ENCODE measurements around the gene WFDC8. TPM values are rescaled to one million over a fixed set of nuclear protein-coding genes. Genes with fewer than 3 reads are reported as not detected.

WFDC8 gene
- total and polyA plus RNA-seq, 2 donors (not counting 3 experiments of a cell fraction or from before 2014, with no cell fraction given) = not detected

DNA sequence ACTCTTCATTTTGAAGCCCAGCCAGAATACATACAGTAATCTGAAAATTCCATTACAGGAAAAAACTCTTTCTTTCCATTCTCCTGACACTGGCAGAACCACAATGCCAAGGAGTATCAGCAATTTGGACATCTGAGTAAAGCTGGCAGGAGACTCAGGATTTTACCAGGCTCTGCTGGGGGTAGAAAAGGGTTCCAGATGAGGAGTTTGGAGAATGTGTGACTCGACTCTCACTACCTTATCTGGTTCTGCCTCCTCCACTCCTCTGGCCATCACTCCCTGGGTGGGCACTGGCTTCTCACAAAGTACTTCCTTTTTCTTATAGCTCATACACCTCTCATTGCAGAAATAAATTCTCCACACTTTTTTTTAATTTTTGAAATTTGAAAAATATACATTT is 10.6 kb upstream of the WFDC8 start:
- no peak for FAIRE-seq
- H2AFZ ChIP-seq (ENCODE audit: low read depth, low read length) = no peak overlapping the region
- H3K9me1 ChIP-seq (replicated peaks; ENCODE audit: control insufficient read depth, extremely low read depth, insufficient read depth, low read length) = no peaks in the 10 kb centered on the region
- intact Hi-C loops (cut with micrococcal nuclease) = no loop called here
- BruUV-seq (replicated peaks) = no TSS peak
- H3K27ac ChIP-seq (ENCODE audit: insufficient read depth, low read depth, low read length) = no peak overlapping the region
- no peak for DNase-seq (ENCODE audit: low read depth, low spot score)
- H3K9me3 ChIP-seq (replicated peaks; ENCODE audit: control insufficient read depth, insufficient read depth, low read length) = no peaks in the 10 kb centered on the region
- H3K79me2 ChIP-seq (ENCODE audit: control insufficient read depth, insufficient read depth, low read length) = no peaks in the 10 kb centered on the region
- H3K4me1 ChIP-seq (ENCODE audit: control insufficient read depth, extremely low read depth, insufficient read depth, low read length) = no peaks in the 10 kb centered on the region
- ChIA-PET POLR2A (no interaction called here), CTCF (interaction anchor here (1.6 kb wide), 2 partner anchors 180 to 182 kb away, joined by 5 to 9 read pairs; no protein-coding TSS in a partner anchor)
- H3K4me3 ChIP-seq (replicated peaks in 1 of 3; ENCODE audit: insufficient read depth in 1 of 3, low read depth in 1 of 3, low read length in 3 of 3) = no peak overlapping the region
- dilution Hi-C loops (cut with MboI; ENCODE audit: extremely low pct_ligation_motif_present, low sequenced_read_pairs) = no loop called here
- peaks cover 0 to 2% of the 10 kb centered on the region in 2 experiments for H3K27me3 ChIP-seq (ENCODE audit: control insufficient read depth in 2 of 2, insufficient read depth in 2 of 2, low read length in 2 of 2)
- H3K36me3 ChIP-seq (ENCODE audit: control insufficient read depth in 2 of 2, extremely low read depth in 1 of 2, insufficient read depth in 2 of 2, low read length in 2 of 2) = no peaks in the 10 kb centered on the region
- H3K9ac ChIP-seq (replicated peaks; ENCODE audit: extremely low read depth, insufficient read depth, low read length) = no peak overlapping the region
- H4K20me1 ChIP-seq (replicated peaks; ENCODE audit: control insufficient read depth, extremely low read depth, insufficient read depth, low read length) = no peaks in the 10 kb centered on the region
- TF ChIP-seq, protein P1, sequence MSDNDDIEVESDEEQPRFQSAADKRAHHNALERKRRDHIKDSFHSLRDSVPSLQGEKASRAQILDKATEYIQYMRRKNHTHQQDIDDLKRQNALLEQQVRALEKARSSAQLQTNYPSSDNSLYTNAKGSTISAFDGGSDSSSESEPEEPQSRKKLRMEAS (IDR thresholded peaks at IDR 0.05; ENCODE audit: insufficient read depth, insufficient read length) = no peak
- TF ChIP-seq FOS (IDR thresholded peaks at IDR 0.05; ENCODE audit: borderline replicate concordance, insufficient read depth, low read length) (no peak), POLR2A (IDR thresholded peaks at IDR 0.05; ENCODE audit: low read depth, low read length) (no peak), POLR2AphosphoS5 (IDR thresholded peaks at IDR 0.05; ENCODE audit: insufficient read depth, low read depth, low read length) (no peak), GATA2 (IDR thresholded peaks at IDR 0.05; ENCODE audit: insufficient read depth, insufficient read length, low read depth, low read length) (no peak), JUN (IDR thresholded peaks at IDR 0.05; ENCODE audit: borderline replicate concordance, insufficient read depth, insufficient read length, low read depth) (no peak), MYC (IDR thresholded peaks at IDR 0.05; ENCODE audit: low read depth, low read length) (no peak), CTCF (IDR thresholded peaks at IDR 0.05; ENCODE audit: extremely low read depth in 1 of 2, insufficient read depth in 1 of 2, low read depth in 1 of 2, low read length in 2 of 2) (no peak), EZH2 (IDR thresholded peaks at IDR 0.05; ENCODE audit: borderline replicate concordance, low read depth, low read length, severe bottlenecking) (no peak)
- no peak overlapping the region for H3K4me2 ChIP-seq (ENCODE audit: insufficient read depth, low read length)

All from endothelial cell of umbilical vein (primary cell).